ENCODE data around the gene KNL1. TPM values are rescaled to one million over a fixed set of nuclear protein-coding genes. Genes with fewer than 3 reads are reported as not detected.
"Not testable (repeated sequence)": the region's sequence is repeated elsewhere in the genome, so short reads cannot be mapped to it uniquely, and the experiment has no call there.

Gene KNL1
- total RNA-seq, 1 donor from 2014 or later = 33.4 TPM

DNA sequence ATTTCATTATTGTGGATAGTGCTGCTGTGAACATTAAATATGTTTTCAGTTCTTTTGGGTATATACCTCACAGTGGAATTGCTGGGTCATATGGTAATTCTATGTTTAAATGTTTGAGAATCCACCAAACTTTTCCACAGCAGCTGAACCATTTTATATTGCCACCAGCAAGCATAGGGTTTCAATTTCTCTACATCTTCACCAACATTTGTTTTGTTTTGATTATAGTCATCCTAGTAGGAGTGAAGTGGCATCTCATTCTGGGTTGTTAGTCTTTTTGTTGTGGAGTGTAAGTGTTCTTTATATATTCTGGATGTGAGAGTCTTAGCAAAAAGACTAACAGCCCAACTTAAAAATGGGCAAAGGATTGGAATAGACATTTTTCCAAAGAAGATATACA lies 18.9 kb upstream of the KNL1 start:
- DNase-seq (ENCODE audit: low read depth, low spot score) = no peak
- H3K36me3 Mint-ChIP-seq (ENCODE audit: low read depth) = peaks cover 14% of the 10 kb centered on the region
- H3K27me3 Mint-ChIP-seq (ENCODE audit: low read depth) = no peaks in the 10 kb centered on the region
- H3K9me3 Mint-ChIP-seq = peaks cover 3% of the 10 kb centered on the region
- no peak overlapping the region for H3K27ac Mint-ChIP-seq (ENCODE audit: unreplicated experiment)
- TF ChIP-seq, protein P1, sequence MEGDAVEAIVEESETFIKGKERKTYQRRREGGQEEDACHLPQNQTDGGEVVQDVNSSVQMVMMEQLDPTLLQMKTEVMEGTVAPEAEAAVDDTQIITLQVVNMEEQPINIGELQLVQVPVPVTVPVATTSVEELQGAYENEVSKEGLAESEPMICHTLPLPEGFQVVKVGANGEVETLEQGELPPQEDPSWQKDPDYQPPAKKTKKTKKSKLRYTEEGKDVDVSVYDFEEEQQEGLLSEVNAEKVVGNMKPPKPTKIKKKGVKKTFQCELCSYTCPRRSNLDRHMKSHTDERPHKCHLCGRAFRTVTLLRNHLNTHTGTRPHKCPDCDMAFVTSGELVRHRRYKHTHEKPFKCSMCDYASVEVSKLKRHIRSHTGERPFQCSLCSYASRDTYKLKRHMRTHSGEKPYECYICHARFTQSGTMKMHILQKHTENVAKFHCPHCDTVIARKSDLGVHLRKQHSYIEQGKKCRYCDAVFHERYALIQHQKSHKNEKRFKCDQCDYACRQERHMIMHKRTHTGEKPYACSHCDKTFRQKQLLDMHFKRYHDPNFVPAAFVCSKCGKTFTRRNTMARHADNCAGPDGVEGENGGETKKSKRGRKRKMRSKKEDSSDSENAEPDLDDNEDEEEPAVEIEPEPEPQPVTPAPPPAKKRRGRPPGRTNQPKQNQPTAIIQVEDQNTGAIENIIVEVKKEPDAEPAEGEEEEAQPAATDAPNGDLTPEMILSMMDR (conservative IDR thresholded peaks at IDR 0.05) = no peak
- peaks cover 14% of the 10 kb centered on the region for H3K4me1 Mint-ChIP-seq
- peak overlapping the region; percentile 7 for H3K4me3 Mint-ChIP-seq

DNA sequence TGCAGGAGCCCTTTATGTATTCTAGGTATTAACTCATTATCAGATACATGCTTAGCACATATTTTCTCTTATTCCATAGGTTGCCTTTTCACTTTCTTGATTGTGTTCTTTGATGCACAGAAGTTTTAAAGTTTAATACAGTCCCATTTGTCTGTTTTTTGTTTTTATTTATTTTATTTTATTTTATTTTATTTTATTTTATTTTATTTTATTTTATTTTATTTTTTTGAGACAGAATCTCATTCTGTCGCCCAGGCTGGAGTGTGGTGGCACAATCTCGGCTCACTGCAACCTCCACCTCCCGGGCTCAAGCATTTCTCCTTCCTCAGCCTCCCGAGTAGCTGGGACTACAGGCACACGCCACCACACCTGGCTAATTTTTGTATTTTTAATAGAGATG lies 17.1 kb upstream of the KNL1 start:
- H3K9me3 Mint-ChIP-seq; DNase-seq (ENCODE audit: low read depth, low spot score); H3K27ac Mint-ChIP-seq (ENCODE audit: unreplicated experiment); H3K4me1 Mint-ChIP-seq; H3K4me3 Mint-ChIP-seq; H3K27me3 Mint-ChIP-seq (ENCODE audit: low read depth): not testable (repeated sequence)
- peaks cover 14% of the 10 kb centered on the region for H3K36me3 Mint-ChIP-seq (ENCODE audit: low read depth)

DNA sequence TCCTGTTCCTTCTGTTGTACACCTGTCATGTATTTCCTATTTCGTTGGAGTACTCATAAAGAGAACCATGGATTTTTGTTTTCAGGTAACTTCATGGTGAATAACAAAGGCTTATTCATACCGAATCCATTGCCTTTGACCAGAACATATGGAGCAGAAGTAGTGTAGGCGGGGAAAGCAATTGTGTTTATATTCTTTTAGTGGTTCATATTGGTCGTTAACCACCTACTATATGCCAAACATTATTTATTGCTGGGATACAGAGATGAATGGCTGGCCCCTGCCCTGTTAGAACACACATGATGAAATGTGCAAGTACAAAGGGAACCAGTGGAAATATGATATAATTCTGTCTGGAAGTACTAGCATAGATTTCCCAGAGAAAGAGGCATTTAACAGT lies 15.2 kb upstream of the KNL1 start:
- H3K36me3 Mint-ChIP-seq (ENCODE audit: low read depth) = peaks cover 10% of the 10 kb centered on the region
- no peaks in the 10 kb centered on the region for H3K4me1 Mint-ChIP-seq
- peaks cover 3% of the 10 kb centered on the region for H3K9me3 Mint-ChIP-seq
- TF ChIP-seq, protein P1 (conservative IDR thresholded peaks at IDR 0.05) = no peak
- H3K4me3 Mint-ChIP-seq = no peak overlapping the region
- no peak overlapping the region for H3K27ac Mint-ChIP-seq (ENCODE audit: unreplicated experiment)
- no peaks in the 10 kb centered on the region for H3K27me3 Mint-ChIP-seq (ENCODE audit: low read depth)
- DNase-seq (ENCODE audit: low read depth, low spot score) = no peak

DNA sequence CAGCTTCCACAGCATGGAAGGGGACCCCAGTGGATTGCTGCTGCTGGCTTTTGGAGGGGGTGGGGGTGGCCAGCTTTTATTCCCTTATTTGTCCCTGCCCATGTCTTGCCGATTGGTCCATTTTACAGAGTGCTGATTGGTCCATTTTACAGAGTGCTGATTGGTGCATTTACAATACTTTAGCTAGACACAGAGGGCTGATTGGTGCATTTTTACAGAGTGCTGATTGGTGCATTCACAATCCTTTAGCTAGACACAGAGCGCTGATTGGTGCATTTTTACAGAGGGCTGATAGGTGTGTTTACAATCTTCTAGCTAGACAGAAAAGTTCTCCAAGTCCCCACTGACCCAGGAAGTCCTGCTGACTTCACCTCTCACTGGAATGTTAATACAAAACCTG lies 12.3 kb upstream of the KNL1 start:
- not testable (repeated sequence) for DNase-seq (ENCODE audit: low read depth, low spot score); H3K27me3 Mint-ChIP-seq (ENCODE audit: low read depth); H3K4me1 Mint-ChIP-seq; H3K27ac Mint-ChIP-seq (ENCODE audit: unreplicated experiment); H3K9me3 Mint-ChIP-seq; H3K4me3 Mint-ChIP-seq; H3K36me3 Mint-ChIP-seq (ENCODE audit: low read depth)

DNA sequence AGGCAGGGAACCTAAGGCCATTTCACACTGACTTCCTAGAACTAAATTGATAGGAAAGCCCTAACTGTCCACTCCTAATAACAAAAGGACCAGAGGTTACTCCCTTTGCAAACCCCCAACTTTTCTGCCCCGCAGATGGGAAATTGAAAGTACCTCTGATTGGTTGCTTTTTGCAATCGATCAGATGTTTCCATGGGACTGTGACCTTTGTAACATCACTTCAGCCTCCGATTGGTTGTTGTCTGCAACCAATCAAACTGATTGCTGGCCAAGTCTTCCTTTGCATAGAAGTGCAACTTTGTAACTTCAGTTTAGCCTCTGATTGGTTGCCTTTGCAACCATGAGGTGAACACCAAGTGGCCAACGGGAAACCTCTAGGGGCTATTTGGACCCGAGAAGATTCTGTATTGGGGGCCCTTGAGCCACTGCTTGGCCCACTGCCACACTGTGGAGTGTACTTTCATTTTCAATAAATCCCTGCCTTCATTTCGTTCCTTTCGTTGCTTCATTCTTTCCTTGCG lies 11.3 kb upstream of the KNL1 start:
- H3K4me1 Mint-ChIP-seq = no peaks in the 10 kb centered on the region
- no peak overlapping the region for H3K4me3 Mint-ChIP-seq
- H3K27me3 Mint-ChIP-seq (ENCODE audit: low read depth) = no peaks in the 10 kb centered on the region
- no peak for DNase-seq (ENCODE audit: low read depth, low spot score)
- no peak overlapping the region for H3K27ac Mint-ChIP-seq (ENCODE audit: unreplicated experiment)
- H3K36me3 Mint-ChIP-seq (ENCODE audit: low read depth) = peaks cover 2% of the 10 kb centered on the region
- peaks cover 2% of the 10 kb centered on the region for H3K9me3 Mint-ChIP-seq
- TF ChIP-seq, protein P1 (conservative IDR thresholded peaks at IDR 0.05) = no peak

DNA sequence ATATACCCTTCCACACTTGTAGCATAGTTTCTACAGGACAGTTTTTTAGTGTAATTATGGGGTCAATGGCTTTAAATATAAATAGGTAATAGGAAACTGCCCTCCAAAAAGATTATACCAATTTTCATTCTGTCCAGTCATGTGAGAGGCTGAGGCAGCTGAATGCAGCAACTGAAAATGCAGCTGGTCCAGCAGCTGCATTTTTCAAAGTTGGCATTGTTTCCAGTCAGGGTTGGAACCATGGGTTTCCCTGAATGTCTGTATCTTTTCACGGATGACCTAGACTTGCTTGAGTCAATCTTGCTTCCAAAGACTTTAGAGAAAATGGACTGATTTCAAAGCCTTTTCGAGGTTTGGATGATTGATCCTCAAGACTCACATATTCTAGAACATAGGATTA lies 9.9 kb upstream of the KNL1 start:
- Mint-ChIP-seq H3K36me3 (ENCODE audit: low read depth) (no peaks in the 10 kb centered on the region), H3K4me3 (no peak overlapping the region), H3K4me1 (no peaks in the 10 kb centered on the region), H3K27ac (ENCODE audit: unreplicated experiment) (no peak overlapping the region), H3K9me3 (no peaks in the 10 kb centered on the region), H3K27me3 (ENCODE audit: low read depth) (no peaks in the 10 kb centered on the region)
- DNase-seq (ENCODE audit: low read depth, low spot score) = no peak
- TF ChIP-seq, protein P1 (conservative IDR thresholded peaks at IDR 0.05) = no peak

DNA sequence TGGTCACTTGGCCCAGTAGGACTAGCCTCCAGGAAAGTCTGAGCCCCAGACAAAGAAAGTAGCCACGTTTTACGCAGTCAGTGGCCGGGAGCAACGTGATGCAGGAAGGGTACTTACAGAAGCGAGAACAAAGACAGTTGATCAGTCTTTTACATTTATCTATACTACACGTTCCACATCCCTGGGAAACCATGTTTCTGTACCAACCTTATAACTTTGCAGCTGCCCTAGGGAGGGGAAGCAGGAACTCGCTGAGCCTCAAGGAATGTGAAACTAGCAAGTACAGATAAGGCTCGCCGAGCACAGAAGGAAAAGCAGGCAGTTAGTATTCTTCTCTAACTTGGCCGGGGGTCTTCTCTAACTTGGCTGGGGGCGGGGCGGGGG lies 3.4 kb upstream of the KNL1 start:
- Mint-ChIP-seq H3K27ac (ENCODE audit: unreplicated experiment) (no peak overlapping the region), H3K4me1 (peaks cover 21% of the 10 kb centered on the region), H3K4me3 (peak overlapping the region; percentile 65), H3K9me3 (peaks cover 2% of the 10 kb centered on the region), H3K36me3 (ENCODE audit: low read depth) (peaks cover 4% of the 10 kb centered on the region), H3K27me3 (ENCODE audit: low read depth) (peaks cover 18% of the 10 kb centered on the region)
- no peak for DNase-seq (ENCODE audit: low read depth, low spot score)
- TF ChIP-seq, protein P1 (conservative IDR thresholded peaks at IDR 0.05) = no peak
